ENCODE data around the gene SSPN.

SSPN gene

GRCh38 chr12:26205298-26205697, 9.9 kb downstream of the SSPN start:
- TF ChIP-seq ZFP30 (CRISPR knock-in tag; IDR thresholded peaks at IDR 0.05): no peak
- TF ChIP-seq ZNF8 (CRISPR knock-in tag; IDR thresholded peaks at IDR 0.05): no peak
- no peak for TF ChIP-seq ESRRG (CRISPR knock-in tag; IDR thresholded peaks at IDR 0.05)
- TF ChIP-seq ISL1 (CRISPR knock-in tag; IDR thresholded peaks at IDR 0.05): no peak
- TF ChIP-seq PPARA (CRISPR knock-in tag; IDR thresholded peaks at IDR 0.05; ENCODE audit: borderline replicate concordance): no peak
- TF ChIP-seq CSDC2 (CRISPR knock-in tag; IDR thresholded peaks at IDR 0.05): no peak
- no peak for TF ChIP-seq OSR1 (CRISPR knock-in tag; IDR thresholded peaks at IDR 0.05)
- TF ChIP-seq ZNF70 (CRISPR knock-in tag; IDR thresholded peaks at IDR 0.05): no peak
- no peak for TF ChIP-seq SNAI2 (CRISPR knock-in tag; IDR thresholded peaks at IDR 0.05)
- TF ChIP-seq ZFP3 (CRISPR knock-in tag; IDR thresholded peaks at IDR 0.05): no peak
- ATAC-seq: no peak

- TF ChIP-seq TSHZ2 (CRISPR knock-in tag; IDR thresholded peaks at IDR 0.05) (no peak), ARNTL (CRISPR knock-in tag; IDR thresholded peaks at IDR 0.05; ENCODE audit: borderline replicate concordance, low read depth) (no peak), GLIS3 (CRISPR knock-in tag; IDR thresholded peaks at IDR 0.05) (no peak), ZNF8 (CRISPR knock-in tag; IDR thresholded peaks at IDR 0.05) (no peak), ZFP3 (CRISPR knock-in tag; IDR thresholded peaks at IDR 0.05) (no peak), ZNF565 (CRISPR knock-in tag; conservative IDR thresholded peaks at IDR 0.05; ENCODE audit: low read depth) (no peak), ZNF70 (CRISPR knock-in tag; IDR thresholded peaks at IDR 0.05) (no peak), OSR1 (CRISPR knock-in tag; IDR thresholded peaks at IDR 0.05) (no peak), CSRNP3 (CRISPR knock-in tag; IDR thresholded peaks at IDR 0.05) (no peak), ZFP30 (CRISPR knock-in tag; IDR thresholded peaks at IDR 0.05) (no peak), ZC3H10 (CRISPR knock-in tag; IDR thresholded peaks at IDR 0.05) (no peak), CREB5 (CRISPR knock-in tag; IDR thresholded peaks at IDR 0.05; ENCODE audit: low read depth) (no peak), SNAI2 (CRISPR knock-in tag; IDR thresholded peaks at IDR 0.05) (no peak), CSDC2 (CRISPR knock-in tag; IDR thresholded peaks at IDR 0.05) (no peak), RARB (CRISPR knock-in tag; IDR thresholded peaks at IDR 0.05) (no peak), PPARA (CRISPR knock-in tag; IDR thresholded peaks at IDR 0.05; ENCODE audit: borderline replicate concordance) (no peak)
- TF ChIP-seq, protein P1, sequence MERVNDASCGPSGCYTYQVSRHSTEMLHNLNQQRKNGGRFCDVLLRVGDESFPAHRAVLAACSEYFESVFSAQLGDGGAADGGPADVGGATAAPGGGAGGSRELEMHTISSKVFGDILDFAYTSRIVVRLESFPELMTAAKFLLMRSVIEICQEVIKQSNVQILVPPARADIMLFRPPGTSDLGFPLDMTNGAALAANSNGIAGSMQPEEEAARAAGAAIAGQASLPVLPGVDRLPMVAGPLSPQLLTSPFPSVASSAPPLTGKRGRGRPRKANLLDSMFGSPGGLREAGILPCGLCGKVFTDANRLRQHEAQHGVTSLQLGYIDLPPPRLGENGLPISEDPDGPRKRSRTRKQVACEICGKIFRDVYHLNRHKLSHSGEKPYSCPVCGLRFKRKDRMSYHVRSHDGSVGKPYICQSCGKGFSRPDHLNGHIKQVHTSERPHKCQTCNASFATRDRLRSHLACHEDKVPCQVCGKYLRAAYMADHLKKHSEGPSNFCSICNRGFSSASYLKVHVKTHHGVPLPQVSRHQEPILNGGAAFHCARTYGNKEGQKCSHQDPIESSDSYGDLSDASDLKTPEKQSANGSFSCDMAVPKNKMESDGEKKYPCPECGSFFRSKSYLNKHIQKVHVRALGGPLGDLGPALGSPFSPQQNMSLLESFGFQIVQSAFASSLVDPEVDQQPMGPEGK (CRISPR knock-in tag; IDR thresholded peaks at IDR 0.05; ENCODE audit: borderline replicate concordance): no peak
- ATAC-seq: no peak
Measured at GRCh38 chr12:26205941-26206340, 10.6 kb downstream of the SSPN start.

DNA sequence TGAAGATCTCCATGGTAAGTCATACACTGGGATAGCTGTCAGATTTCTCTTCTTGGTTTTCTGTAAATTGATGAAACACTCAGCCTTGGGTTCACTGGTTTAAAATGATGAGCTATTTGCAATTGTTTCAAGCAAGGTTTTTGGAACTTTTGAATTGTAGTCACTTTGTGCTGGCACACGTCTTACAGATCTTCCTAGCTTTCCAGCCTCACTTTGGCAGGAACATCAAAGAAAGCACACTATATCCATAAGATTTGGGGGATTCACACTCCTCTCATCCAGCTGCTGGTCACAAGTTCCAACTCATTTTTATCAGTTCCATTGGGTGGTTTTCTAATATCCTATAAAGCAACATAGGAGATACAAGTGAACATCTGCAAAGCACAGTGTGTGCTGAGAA, 16.0 kb downstream of the SSPN start:
- TF ChIP-seq OSR1 (CRISPR knock-in tag; IDR thresholded peaks at IDR 0.05) (no peak), CSDC2 (CRISPR knock-in tag; IDR thresholded peaks at IDR 0.05) (no peak), ZNF565 (CRISPR knock-in tag; conservative IDR thresholded peaks at IDR 0.05; ENCODE audit: low read depth) (no peak), TCF4 (CRISPR knock-in tag; IDR thresholded peaks at IDR 0.05; ENCODE audit: borderline replicate concordance) (no peak), ZNF8 (CRISPR knock-in tag; IDR thresholded peaks at IDR 0.05) (no peak), ISL1 (CRISPR knock-in tag; IDR thresholded peaks at IDR 0.05) (no peak), ZNF70 (CRISPR knock-in tag; IDR thresholded peaks at IDR 0.05) (no peak), ESRRG (CRISPR knock-in tag; IDR thresholded peaks at IDR 0.05) (no peak), CREB5 (CRISPR knock-in tag; IDR thresholded peaks at IDR 0.05; ENCODE audit: low read depth) (no peak), SNAI2 (CRISPR knock-in tag; IDR thresholded peaks at IDR 0.05) (no peak), TSHZ2 (CRISPR knock-in tag; IDR thresholded peaks at IDR 0.05) (no peak)
- no peak for ATAC-seq

Measured in SK-N-SH treated with all-trans-retinoic acid at 6 μM for 48 hours (cell line).